PC-9 (cell line): ENCODE data around the gene MINDY4. TPM values are rescaled to one million over a fixed set of nuclear protein-coding genes. Genes with fewer than 3 reads are reported as not detected.

Experiments
- BruUV-seq: library from RNA; stranded (reverse); fragments of 400-500 nt; replicated peaks from 2 replicates; lab custom pipeline; 2021; lab: Mats Ljungman, UMichigan
- CTCF ChIA-PET: fragments of 300-600 bp; sonication (Branson Sonifier 250); formaldehyde crosslinking; loops from one replicate; lab custom pipeline; 2022; ENCODE audit warnings: antibody characterized with exemption; lab: Charles Lee
- POLR2A ChIA-PET: fragments of 300-600 bp; sonication (Branson Sonifier 250); formaldehyde crosslinking; loops from one replicate; lab custom pipeline; 2022; ENCODE audit warnings: antibody characterized with exemption; ENCODE audit not compliant: unreplicated experiment; lab: Charles Lee
- DNase-seq, 2 experiments: peaks; one replicate each; pipeline versions ENCODE4 v3.0.0 to v3.0.0-alpha.2; 2015 to 2022; ENCODE audit warnings: mixed read lengths in 1 of 2
- H2AFZ ChIP-seq: fragments of 200-600 bp; sonication (generic); 2 replicates; pipeline ENCODE4 v1.8.1; 2017; ENCODE audit warnings: antibody characterized with exemption
- H3F3A ChIP-seq: fragments of 200-600 bp; sonication (generic); 2 replicates; pipeline ENCODE4 v1.8.1; 2017; ENCODE audit warnings: antibody characterized with exemption, mild to moderate bottlenecking, low read depth; ENCODE audit not compliant: insufficient read depth
- H3K27ac ChIP-seq: fragments of 200-600 bp; sonication (generic); 2 replicates; pipeline ENCODE4 v1.6.1; 2016; ENCODE audit warnings: mixed run types
- H3K27me3 ChIP-seq: fragments of 200-600 bp; sonication (generic); 2 replicates; pipeline ENCODE4 v1.6.1; 2016; ENCODE audit warnings: low read depth, mixed run types; ENCODE audit not compliant: insufficient read depth
- H3K36me3 ChIP-seq: fragments of 200-600 bp; sonication (generic); 2 replicates; pipeline ENCODE4 v1.6.1; 2016; ENCODE audit warnings: low read depth, mixed run types
- H3K4me1 ChIP-seq: fragments of 200-600 bp; sonication (generic); replicated peaks from 2 replicates; pipeline ENCODE4 v1.6.1; 2016; ENCODE audit warnings: mixed run types; ENCODE audit not compliant: insufficient read depth
- H3K4me2 ChIP-seq: fragments of 200-600 bp; sonication (generic); 2 replicates; pipeline ENCODE4 v1.6.1; 2017; ENCODE audit warnings: mixed run types
- H3K4me3 ChIP-seq: fragments of 200-600 bp; sonication (generic); 2 replicates; pipeline ENCODE4 v1.6.1; 2016; ENCODE audit warnings: mixed run types
- H3K79me2 ChIP-seq: fragments of 200-600 bp; sonication (generic); 2 replicates; pipeline ENCODE4 v1.6.1; 2017; ENCODE audit warnings: low read depth, mixed run types
- H3K9me2 ChIP-seq: fragments of 200-600 bp; sonication (generic); 2 replicates; pipeline ENCODE4 v1.8.1; 2017; ENCODE audit warnings: mild to moderate bottlenecking; ENCODE audit not compliant: insufficient read depth
- H3K9me3 ChIP-seq: fragments of 200-600 bp; sonication (generic); 2 replicates; pipeline ENCODE4 v1.8.1; 2016; ENCODE audit warnings: low read depth; ENCODE audit not compliant: insufficient read depth
- H4K20me1 ChIP-seq: fragments of 200-600 bp; sonication (generic); 2 replicates; pipeline ENCODE4 v1.8.1; 2017; ENCODE audit not compliant: insufficient read depth
- CTCF ChIP-seq: fragments of 200-600 bp; sonication (generic); conservative IDR thresholded peaks from 2 replicates; pipeline ENCODE4 v1.6.1; 2017; ENCODE audit warnings: mixed run types, antibody characterized with exemption, mild to moderate bottlenecking, moderate library complexity
- EZH2 ChIP-seq: fragments of 200-600 bp; sonication (generic); IDR thresholded peaks from 2 replicates; pipeline ENCODE4 v1.8.0; 2017; ENCODE audit warnings: antibody characterized with exemption, low read depth
- intact Hi-C: fragments of 100-400 bp; cut with micrococcal nuclease; formaldehyde crosslinking; loops from one replicate; pipeline ENCODE4 v1.10.0; 2022; ENCODE audit not compliant: unreplicated experiment
- total RNA-seq: library from RNA; stranded (reverse); gene quantifications from 2 replicates; pipeline ENCODE4 v1.2.3, GENCODE V29; 2021

MINDY4 gene
- total RNA-seq, 1 experiment from 2014 or later: 14.8 TPM

- no peak overlapping the region for H3K27ac ChIP-seq
- DNase-seq: no peak
- H3K27me3 ChIP-seq: no peaks in the 10 kb centered on the region
- POLR2A ChIA-PET: no interaction called here
- no peaks in the 10 kb centered on the region for H3K36me3 ChIP-seq
- CTCF ChIA-PET: no interaction called here
- peaks cover 30% of the 10 kb centered on the region for H3K4me1 ChIP-seq
- no TSS peak for BruUV-seq
- no peaks in the 10 kb centered on the region for H3K79me2 ChIP-seq
- no peaks in the 10 kb centered on the region for H3K9me2 ChIP-seq
- intact Hi-C loops: loop anchor here (5.0 kb wide), 1 partner anchor 66 kb away; no protein-coding TSS in a partner anchor
- H3K9me3 ChIP-seq: no peaks in the 10 kb centered on the region
- H3K4me3 ChIP-seq: no peak overlapping the region
- TF ChIP-seq CTCF (no peak), EZH2 (no peak)
- no peaks in the 10 kb centered on the region for H4K20me1 ChIP-seq
- H3K4me2 ChIP-seq: no peak overlapping the region
- peaks cover 23% of the 10 kb centered on the region; the same call in 1 of the 2 replicates for H3F3A ChIP-seq
- H2AFZ ChIP-seq: no peak overlapping the region
Observed at GRCh38 chr7:30912986-30913811, 142.0 kb downstream of the MINDY4 start.

- DNase-seq: no peak
- TF ChIP-seq CTCF: no peak
- no peak for TF ChIP-seq EZH2
- Histone ChIP-seq H3K9me3 (no peaks in the 10 kb centered on the region), H3K36me3 (no peaks in the 10 kb centered on the region), H3K4me2 (peak overlapping the region; percentile 48), H3K4me1 (peaks cover 30% of the 10 kb centered on the region), H3K27me3 (no peaks in the 10 kb centered on the region), H4K20me1 (no peaks in the 10 kb centered on the region), H3F3A (peaks cover 23% of the 10 kb centered on the region; the same call in 1 of the 2 replicates), H3K79me2 (no peaks in the 10 kb centered on the region), H3K4me3 (no peak overlapping the region), H3K9me2 (no peaks in the 10 kb centered on the region), H2AFZ (no peak overlapping the region), H3K27ac (peak overlapping the region; percentile 74; the same call in 1 of the 2 replicates)
- ChIA-PET POLR2A (no interaction called here), CTCF (no interaction called here)
- intact Hi-C loops: loop anchor here (5.0 kb wide), 1 partner anchor 67 kb away; no protein-coding TSS in a partner anchor
- BruUV-seq: TSS peak; percentile 25
Observed at GRCh38 chr7:30913821-30914515, 142.8 kb downstream of the MINDY4 start.

- DNase-seq: peak; percentile 93 to 97
- H3K9me2 ChIP-seq: no peaks in the 10 kb centered on the region
- no peaks in the 10 kb centered on the region for H4K20me1 ChIP-seq
- no peaks in the 10 kb centered on the region for H3K36me3 ChIP-seq
- H2AFZ ChIP-seq: 0 out of 2 replicates have a peak overlapping the region, but pooled peaks have one; percentile 2
- peaks cover 25% of the 10 kb centered on the region; the same call in 1 of the 2 replicates for H3F3A ChIP-seq
- H3K4me3 ChIP-seq: no peak overlapping the region
- H3K9me3 ChIP-seq: no peaks in the 10 kb centered on the region
- ChIA-PET CTCF (no interaction called here), POLR2A (interaction anchor here (0.6 kb wide), 1 partner anchor 16 kb away, joined by 4 read pairs; no protein-coding TSS in a partner anchor)
- TF ChIP-seq CTCF (no peak), EZH2 (no peak)
- peak overlapping the region; percentile 48 for H3K4me2 ChIP-seq
- intact Hi-C loops: loop anchor here (5.0 kb wide), 1 partner anchor 67 kb away; no protein-coding TSS in a partner anchor
- H3K27me3 ChIP-seq: no peaks in the 10 kb centered on the region
- no TSS peak for BruUV-seq
- peaks cover 30% of the 10 kb centered on the region for H3K4me1 ChIP-seq
- H3K79me2 ChIP-seq: no peaks in the 10 kb centered on the region
- H3K27ac ChIP-seq: peak overlapping the region; percentile 74
Observed at GRCh38 chr7:30914596-30914995, 143.4 kb downstream of the MINDY4 start.
